ENCODE results near the gene EGR4. TPM values are rescaled to one million over a fixed set of nuclear protein-coding genes. Genes with fewer than 3 reads are reported as not detected.

The EGR4 gene
- polyA plus RNA-seq, 2 of the 4 experiments (the other 2 are of a cell fraction): 0.03 TPM; not detected in 1

DNA sequence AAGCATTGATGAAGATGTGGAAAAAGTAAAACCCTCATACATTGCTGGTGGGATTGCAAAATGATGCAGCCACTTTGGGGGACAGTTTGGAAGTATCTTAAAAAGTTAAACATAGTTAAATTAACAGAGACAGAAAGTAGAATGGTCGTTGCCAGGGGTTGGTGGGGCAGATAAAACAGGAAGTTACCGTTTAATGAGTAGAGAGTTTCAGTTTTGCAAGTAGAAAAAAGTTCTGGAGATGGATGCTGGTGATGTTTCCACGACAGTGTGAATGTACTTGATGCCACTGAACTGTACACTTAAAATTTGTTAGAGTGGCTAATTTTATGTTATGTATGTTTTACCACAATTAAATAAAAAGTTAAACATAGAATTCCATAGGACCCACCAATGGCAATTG, 44.5 kb upstream of the EGR4 start:
- no peak for ATAC-seq
- H3K4me3 ChIP-seq: no peak overlapping the region
- peaks cover 8% of the 10 kb centered on the region; the same call in 1 of the 3 replicates for H3K9me3 ChIP-seq
- no peak for DNase-seq (ENCODE audit: low read depth in 1 of 2, low spot score in 1 of 2)
- FAIRE-seq: no peak
- H3K4me2 ChIP-seq: no peak overlapping the region
- H3K4me1 ChIP-seq: no peaks in the 10 kb centered on the region
- POLR2A ChIA-PET: no interaction called here
- CTCF ChIA-PET: interaction anchor here (0.6 kb wide), 1 partner anchor 26 kb away, joined by 3 read pairs; no protein-coding TSS in a partner anchor
- H3K27ac ChIP-seq: no peak overlapping the region
- WGBS (ENCODE audit: missing lambda C conversion rate): 2% methylated on average over 3 of the region's 3 CpGs
- TF ChIP-seq EHF (CRISPR knock-in tag; IDR thresholded peaks at IDR 0.05): no peak
- no peak for TF ChIP-seq HDAC2 (IDR thresholded peaks at IDR 0.05)
- no peak for TF ChIP-seq GATA3 (IDR thresholded peaks at IDR 0.05; ENCODE audit: borderline replicate concordance)
- TF ChIP-seq SREBF2 (IDR thresholded peaks at IDR 0.05): no peak
- TF ChIP-seq, protein P1, sequence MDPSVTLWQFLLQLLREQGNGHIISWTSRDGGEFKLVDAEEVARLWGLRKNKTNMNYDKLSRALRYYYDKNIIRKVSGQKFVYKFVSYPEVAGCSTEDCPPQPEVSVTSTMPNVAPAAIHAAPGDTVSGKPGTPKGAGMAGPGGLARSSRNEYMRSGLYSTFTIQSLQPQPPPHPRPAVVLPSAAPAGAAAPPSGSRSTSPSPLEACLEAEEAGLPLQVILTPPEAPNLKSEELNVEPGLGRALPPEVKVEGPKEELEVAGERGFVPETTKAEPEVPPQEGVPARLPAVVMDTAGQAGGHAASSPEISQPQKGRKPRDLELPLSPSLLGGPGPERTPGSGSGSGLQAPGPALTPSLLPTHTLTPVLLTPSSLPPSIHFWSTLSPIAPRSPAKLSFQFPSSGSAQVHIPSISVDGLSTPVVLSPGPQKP (IDR thresholded peaks at IDR 0.05; ENCODE audit: low read depth, low read length): no peak
- TF ChIP-seq BHLHE40 (IDR thresholded peaks at IDR 0.05; ENCODE audit: low read depth, low read length): no peak
- TF ChIP-seq, protein P2, sequence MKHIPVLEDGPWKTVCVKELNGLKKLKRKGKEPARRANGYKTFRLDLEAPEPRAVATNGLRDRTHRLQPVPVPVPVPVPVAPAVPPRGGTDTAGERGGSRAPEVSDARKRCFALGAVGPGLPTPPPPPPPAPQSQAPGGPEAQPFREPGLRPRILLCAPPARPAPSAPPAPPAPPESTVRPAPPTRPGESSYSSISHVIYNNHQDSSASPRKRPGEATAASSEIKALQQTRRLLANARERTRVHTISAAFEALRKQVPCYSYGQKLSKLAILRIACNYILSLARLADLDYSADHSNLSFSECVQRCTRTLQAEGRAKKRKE (CRISPR knock-in tag; IDR thresholded peaks at IDR 0.05; ENCODE audit: low read depth): no peak
- TF ChIP-seq POLR2A (IDR thresholded peaks at IDR 0.05; ENCODE audit: low read length): no peak
- no peak for TF ChIP-seq EP300 (IDR thresholded peaks at IDR 0.05)
- no peak for TF ChIP-seq TP53 (CRISPR knock-in tag; IDR thresholded peaks at IDR 0.05)
- TF ChIP-seq JUN (IDR thresholded peaks at IDR 0.05): no peak
- no peak for TF ChIP-seq FOSL2 (IDR thresholded peaks at IDR 0.05)
- TF ChIP-seq FOSL2 (CRISPR knock-in tag; IDR thresholded peaks at IDR 0.05): no peak
- no peak for TF ChIP-seq NFE2L2 (conservative IDR thresholded peaks at IDR 0.05; ENCODE audit: low read length)
- TF ChIP-seq RNF2 (IDR thresholded peaks at IDR 0.05; ENCODE audit: borderline replicate concordance, low read depth): no peak

GRCh38 chr2:73334620-73335019, 41.3 kb upstream of the EGR4 start:
- Histone ChIP-seq H3K4me2 (no peak overlapping the region), H3K9me3 (peaks cover 8% of the 10 kb centered on the region; the same call in 1 of the 3 replicates), H3K27ac (no peak overlapping the region), H3K4me3 (no peak overlapping the region), H3K4me1 (no peaks in the 10 kb centered on the region)
- WGBS (ENCODE audit: missing lambda C conversion rate): 63% methylated on average over 1 of the region's 1 CpG
- no peak for TF ChIP-seq KDM1A (IDR thresholded peaks at IDR 0.05; ENCODE audit: low read depth)
- no peak for TF ChIP-seq MAFK (IDR thresholded peaks at IDR 0.05; ENCODE audit: partially characterized antibody)
- TF ChIP-seq EHF (CRISPR knock-in tag; IDR thresholded peaks at IDR 0.05): no peak
- no peak for TF ChIP-seq FOSL2 (IDR thresholded peaks at IDR 0.05)
- TF ChIP-seq FOSL2 (CRISPR knock-in tag; IDR thresholded peaks at IDR 0.05): no peak
- TF ChIP-seq MYC (IDR thresholded peaks at IDR 0.05; ENCODE audit: borderline replicate concordance, low read length): no peak
- TF ChIP-seq, protein P1 (IDR thresholded peaks at IDR 0.05; ENCODE audit: low read depth, low read length): no peak
- no peak for TF ChIP-seq HES2 (IDR thresholded peaks at IDR 0.05)
- TF ChIP-seq JUNB (IDR thresholded peaks at IDR 0.05): no peak
- TF ChIP-seq RCOR1 (IDR thresholded peaks at IDR 0.05; ENCODE audit: low read depth, low read length): no peak
- no peak for TF ChIP-seq NFE2L2 (conservative IDR thresholded peaks at IDR 0.05; ENCODE audit: low read length)
- no peak for TF ChIP-seq E2F6 (IDR thresholded peaks at IDR 0.05; ENCODE audit: borderline replicate concordance, low read depth)
- TF ChIP-seq ZC3H11A (IDR thresholded peaks at IDR 0.05): no peak
- TF ChIP-seq CBX2 (IDR thresholded peaks at IDR 0.05; ENCODE audit: borderline replicate concordance, low read depth): no peak
- TF ChIP-seq, protein P2 (CRISPR knock-in tag; IDR thresholded peaks at IDR 0.05; ENCODE audit: low read depth): no peak
- no peak for TF ChIP-seq FOSB (CRISPR knock-in tag; IDR thresholded peaks at IDR 0.05)
- TF ChIP-seq TFCP2L1 (CRISPR knock-in tag; IDR thresholded peaks at IDR 0.05): no peak
- no peak for TF ChIP-seq MAX (IDR thresholded peaks at IDR 0.05)
- no peak for TF ChIP-seq HDAC2 (IDR thresholded peaks at IDR 0.05)
- TF ChIP-seq TP53 (CRISPR knock-in tag; IDR thresholded peaks at IDR 0.05): no peak
- no peak for FAIRE-seq
- ATAC-seq: no peak
- ChIA-PET POLR2A (no interaction called here), CTCF (interaction anchor here (1.0 kb wide), 1 partner anchor 8 kb away, joined by 3 read pairs; no protein-coding TSS in a partner anchor)
- DNase-seq (ENCODE audit: low read depth in 1 of 2, low spot score in 1 of 2): no peak
